K562 (cell line): Measurements from ENCODE around the gene CISD2. TPM values are rescaled to one million over a fixed set of nuclear protein-coding genes. Genes with fewer than 3 reads are reported as not detected.

Experiments used
- BDP1 ChIP-seq: IDR thresholded peaks from 3 replicates; pipeline ENCODE4 v1.6.1; 2011; ENCODE audit not compliant: insufficient read length, insufficient read depth
- ELF4 ChIP-seq: fragments of 450-650 bp; formaldehyde crosslinking; IDR thresholded peaks from 2 replicates; pipeline ENCODE4 v1.4.0; 2022; ENCODE audit warnings: missing genetic modification characterization
- FUS ChIP-seq: fragments of 200-400 bp; formaldehyde crosslinking; optimal IDR thresholded peaks from 2 replicates; pipeline ENCODE3; 2017; ENCODE audit warnings: low read depth, low read length
- HMGXB4 ChIP-seq: sonication (generic); formaldehyde crosslinking; IDR thresholded peaks from 2 replicates; pipeline ENCODE4 v1.8.1; 2023; ENCODE audit warnings: mild to moderate bottlenecking, missing genetic modification reagents
- NEUROD1 ChIP-seq: fragments of 150-350 bp; IDR thresholded peaks from 2 replicates; pipeline ENCODE4 v1.6.1; 2014; ENCODE audit warnings: borderline replicate concordance, low read length, low read depth; ENCODE audit not compliant: partially characterized antibody
- PHTF2 ChIP-seq: fragments of 250-450 bp; sonication (Bioruptor Pico); IDR thresholded peaks from 2 replicates; pipeline ENCODE4 v1.5.0; 2021; ENCODE audit warnings: mild to moderate bottlenecking
- RERE ChIP-seq: sonication (generic); formaldehyde crosslinking; IDR thresholded peaks from 2 replicates; pipeline ENCODE4 v1.8.0; 2023; ENCODE audit warnings: missing genetic modification reagents, mild to moderate bottlenecking, borderline replicate concordance
- RFX1 ChIP-seq: fragments of 450-650 bp; IDR thresholded peaks from 2 replicates; pipeline ENCODE4 v1.6.1; 2016; ENCODE audit warnings: mild to moderate bottlenecking, moderate library complexity
- RUNX1 ChIP-seq: sonication (generic); IDR thresholded peaks from 2 replicates; pipeline ENCODE4 v1.6.1; 2016; ENCODE audit warnings: antibody characterized with exemption, low read depth
- SNAPC5 ChIP-seq: fragments of 250-450 bp; sonication (Bioruptor Pico); IDR thresholded peaks from 2 replicates; pipeline ENCODE4 v1.8.0; 2021; ENCODE audit warnings: moderate library complexity, mild to moderate bottlenecking, inconsistent platforms
- ZBTB49 ChIP-seq: sonication (generic); formaldehyde crosslinking; IDR thresholded peaks from 2 replicates; pipeline ENCODE4 v1.8.0; 2022; ENCODE audit warnings: missing genetic modification reagents, mild to moderate bottlenecking, borderline replicate concordance
- ZNF354B ChIP-seq: fragments of 250-450 bp; sonication (Bioruptor Pico); IDR thresholded peaks from 2 replicates; pipeline ENCODE4 v1.4.0; 2020
- ZZZ3 ChIP-seq: fragments of 450-650 bp; IDR thresholded peaks from 2 replicates; pipeline ENCODE4 v1.6.1; 2016; ENCODE audit warnings: antibody characterized with exemption, mild to moderate bottlenecking, moderate library complexity
- polyA plus RNA-seq, 8 experiments: library from polyadenylated mRNA; depleted of rRNA in 4 of 8; stranded (reverse) in 5 of 8; unstranded in 3 of 8; fragments of >200 nt; fragmentation: Nextera tagmentation in 2 of 8; fragmentation: Illumina TruSeq in 1 of 8; extraction: Ambion mirVana in 2 of 8; extraction: Trizol in 1 of 8; gene quantifications; 2 replicates each; pipeline versions ENCODE4 v1.2.1 to v1.2.3, GENCODE V29; 2011 to 2014; ENCODE audit warnings: inconsistent platforms in 1 of 8, missing spikeins in 1 of 8
- total RNA-seq, 7 experiments: library from RNA; depleted of rRNA in 6 of 7; stranded (reverse); fragments of >200 nt in 6 of 7; fragmentation: Illumina TruSeq in 2 of 7; extraction: Trizol in 2 of 7; gene quantifications; 2 replicates each; pipeline versions ENCODE4 v1.2.1 to v1.2.3, GENCODE V29; 2011 to 2021; ENCODE audit warnings: low replicate concordance in 1 of 7

Gene CISD2
- total and polyA plus RNA-seq, 9 of the 15 experiments (the other 6 are each of a cell fraction or from before 2014, with no cell fraction given): 37.8 to 91.4 (median 59.8) TPM

- peak; percentile 93; the same call in 1 of the 2 replicates for TF ChIP-seq RERE (CRISPR knock-in tag)
- peak; percentile 90 for TF ChIP-seq FUS
- no peak for TF ChIP-seq SNAPC5 (CRISPR knock-in tag)
- peak; percentile 79; the same call in 1 of the 2 replicates for TF ChIP-seq ELF4 (CRISPR knock-in tag)
- TF ChIP-seq PHTF2: no peak
- no peak for TF ChIP-seq ZNF354B (CRISPR knock-in tag)
- peak; percentile 56; the same call in 1 of the 2 replicates for TF ChIP-seq HMGXB4 (CRISPR knock-in tag)
- no peak for TF ChIP-seq RFX1
- peak; percentile 81 for TF ChIP-seq NEUROD1
- TF ChIP-seq ZBTB49 (CRISPR knock-in tag): 0 out of 2 replicates have a peak, but pooled peaks have one; percentile 79
- TF ChIP-seq RUNX1: peak; percentile 61; the same call in 1 of the 2 replicates
- no peak for TF ChIP-seq ZZZ3
- no peak for TF ChIP-seq BDP1
Measured at GRCh38 chr4:102826890-102827673, 41.7 kb upstream of the CISD2 start, which contains the start of gene UBE2D3 (continued).
